WI38 (cell line): ENCODE measurements around the gene PPME1.

Experiments
- H3K4me3 ChIP-seq: 2 replicates; pipeline ENCODE4 v1.5.1; 2011; ENCODE audit warnings: low read depth, mild to moderate bottlenecking, control low read depth, low read length
- TF ChIP-seq, protein P1 (sequence below): IDR thresholded peaks from 2 replicates; pipeline ENCODE4 v1.5.1; 2012; ENCODE audit warnings: low read depth, mild to moderate bottlenecking, control low read depth, low read length

PPME1 gene

DNA sequence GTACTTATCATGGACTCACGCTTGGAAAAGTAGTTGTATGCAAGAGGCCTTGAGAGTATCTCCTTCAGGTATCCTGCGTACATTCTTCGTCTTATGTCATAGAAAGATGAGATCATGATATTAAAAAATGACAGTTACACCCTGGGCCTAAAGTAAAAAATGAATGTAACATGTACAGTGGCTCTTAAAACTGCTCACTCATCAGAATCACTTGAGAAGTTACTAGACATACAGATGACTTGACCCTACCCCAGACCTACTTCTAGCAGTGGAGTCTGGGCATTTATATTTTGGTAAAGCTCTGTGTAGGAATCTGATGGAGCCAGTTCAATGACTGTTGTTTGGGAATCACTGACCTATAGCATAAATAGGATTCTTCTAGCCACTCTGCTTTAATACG lies 54.5 kb downstream of the PPME1 start:
- TF ChIP-seq, protein P1, sequence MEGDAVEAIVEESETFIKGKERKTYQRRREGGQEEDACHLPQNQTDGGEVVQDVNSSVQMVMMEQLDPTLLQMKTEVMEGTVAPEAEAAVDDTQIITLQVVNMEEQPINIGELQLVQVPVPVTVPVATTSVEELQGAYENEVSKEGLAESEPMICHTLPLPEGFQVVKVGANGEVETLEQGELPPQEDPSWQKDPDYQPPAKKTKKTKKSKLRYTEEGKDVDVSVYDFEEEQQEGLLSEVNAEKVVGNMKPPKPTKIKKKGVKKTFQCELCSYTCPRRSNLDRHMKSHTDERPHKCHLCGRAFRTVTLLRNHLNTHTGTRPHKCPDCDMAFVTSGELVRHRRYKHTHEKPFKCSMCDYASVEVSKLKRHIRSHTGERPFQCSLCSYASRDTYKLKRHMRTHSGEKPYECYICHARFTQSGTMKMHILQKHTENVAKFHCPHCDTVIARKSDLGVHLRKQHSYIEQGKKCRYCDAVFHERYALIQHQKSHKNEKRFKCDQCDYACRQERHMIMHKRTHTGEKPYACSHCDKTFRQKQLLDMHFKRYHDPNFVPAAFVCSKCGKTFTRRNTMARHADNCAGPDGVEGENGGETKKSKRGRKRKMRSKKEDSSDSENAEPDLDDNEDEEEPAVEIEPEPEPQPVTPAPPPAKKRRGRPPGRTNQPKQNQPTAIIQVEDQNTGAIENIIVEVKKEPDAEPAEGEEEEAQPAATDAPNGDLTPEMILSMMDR: no peak
- no peak overlapping the region for H3K4me3 ChIP-seq

DNA sequence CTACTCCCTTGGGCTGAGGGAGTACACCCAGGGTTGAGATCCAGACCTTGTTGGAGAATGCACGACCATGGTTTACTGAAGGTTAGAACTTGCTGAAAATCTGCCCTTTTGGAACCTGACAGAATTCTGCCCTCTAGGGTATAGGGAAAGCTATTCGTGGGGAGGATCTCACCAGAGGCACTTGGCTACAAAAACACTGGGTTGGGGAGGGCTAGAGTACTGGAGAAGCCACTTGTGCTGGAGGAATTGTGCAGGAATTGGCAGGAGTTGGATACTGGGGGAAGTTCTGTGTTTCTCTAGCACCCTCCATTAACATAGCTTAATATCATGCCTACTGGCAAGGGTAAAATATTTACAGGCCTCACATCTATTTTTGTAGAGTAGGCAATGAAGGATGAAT lies 55.8 kb downstream of the PPME1 start:
- TF ChIP-seq, protein P1: no peak
- H3K4me3 ChIP-seq: no peak overlapping the region

DNA sequence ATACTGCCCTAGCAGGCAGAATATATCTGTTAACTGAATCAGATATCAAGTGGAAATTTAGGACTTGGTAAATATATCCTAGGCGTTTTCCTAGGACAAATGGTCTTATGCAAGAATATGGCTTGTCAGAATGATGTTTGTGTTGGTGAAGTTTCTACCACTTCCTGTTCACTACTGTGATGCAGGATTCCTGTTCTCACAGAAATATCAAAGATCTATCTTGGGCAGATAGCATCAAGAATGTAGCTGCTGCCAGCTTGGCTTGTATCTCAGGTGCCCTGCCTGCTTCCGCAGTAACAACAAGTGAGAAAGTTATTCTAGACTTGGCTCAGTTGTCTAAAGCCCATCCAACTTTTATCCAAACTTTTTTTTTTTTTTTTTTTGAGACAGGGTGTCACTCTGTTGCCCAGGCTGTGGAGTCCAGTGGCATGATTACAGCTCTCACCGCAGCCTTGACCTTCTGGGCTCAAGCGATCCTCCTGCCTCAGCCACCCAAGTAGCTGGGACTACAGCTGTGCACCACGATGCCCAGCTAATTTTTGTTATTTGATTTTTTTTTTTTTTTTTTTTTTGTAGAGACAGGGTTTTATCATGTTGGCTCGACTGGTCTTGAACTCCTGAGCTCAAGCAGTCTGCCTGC lies 61.3 kb downstream of the PPME1 start:
- TF ChIP-seq, protein P1: no peak
- H3K4me3 ChIP-seq: no peak overlapping the region

DNA sequence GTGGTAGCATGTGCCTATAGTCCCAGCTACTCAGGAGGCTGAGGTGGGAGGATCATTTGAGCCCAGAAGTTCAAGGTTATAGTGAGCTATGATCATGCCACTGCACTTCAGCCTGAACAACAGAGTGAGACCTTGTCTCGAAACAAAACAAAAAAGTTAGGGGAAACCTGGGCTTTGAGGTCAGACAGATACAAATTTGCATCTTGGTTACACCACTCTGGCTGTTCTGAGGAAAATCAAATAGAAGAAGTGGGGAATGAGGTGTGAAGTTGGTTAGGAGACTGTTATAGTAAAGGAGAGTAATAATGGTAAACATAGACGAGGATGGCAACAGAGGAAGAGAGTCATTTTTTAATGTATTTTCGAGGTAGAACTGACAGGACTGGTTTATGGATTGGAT lies 62.6 kb downstream of the PPME1 start:
- H3K4me3 ChIP-seq: no peak overlapping the region
- TF ChIP-seq, protein P1: no peak

DNA sequence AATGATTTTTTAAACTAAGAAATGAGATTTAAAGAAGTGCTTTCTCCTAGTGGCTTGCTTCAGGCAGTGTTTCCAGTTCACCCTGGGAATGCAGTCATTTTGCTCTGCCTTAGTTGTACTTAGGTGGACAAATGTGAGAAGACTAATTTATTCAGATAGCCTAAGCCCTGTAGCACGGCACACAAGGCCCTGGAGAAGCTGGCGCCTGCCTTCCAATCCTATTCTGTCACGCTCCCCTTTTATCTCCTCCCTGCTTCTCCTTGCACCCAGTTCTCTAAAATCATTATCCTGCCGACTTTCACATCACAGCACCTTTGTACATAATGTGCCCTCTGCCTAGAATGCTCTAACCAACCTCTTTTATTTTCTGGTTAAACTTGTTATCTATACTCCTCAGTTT lies 64.0 kb downstream of the PPME1 start:
- H3K4me3 ChIP-seq: no peak overlapping the region
- TF ChIP-seq, protein P1: no peak

DNA sequence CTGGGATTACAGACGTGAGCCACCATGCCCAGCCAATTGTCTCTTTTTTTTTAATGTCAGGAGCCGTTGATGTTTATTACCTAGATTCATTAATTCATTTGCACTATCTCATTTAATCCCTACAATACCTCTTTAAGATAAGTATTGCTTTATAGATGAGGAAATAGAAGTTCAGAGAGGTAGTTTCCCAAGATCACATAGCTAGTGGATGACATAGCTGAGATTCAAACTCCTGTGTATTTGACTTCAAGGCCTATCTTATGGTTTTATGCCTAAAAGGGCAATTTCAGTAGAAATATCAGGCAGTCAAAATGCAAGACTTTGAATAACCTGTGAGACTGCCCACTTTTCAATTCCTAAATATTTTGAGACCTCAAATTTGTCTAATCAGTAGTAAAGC lies 66.5 kb downstream of the PPME1 start:
- TF ChIP-seq, protein P1: no peak
- no peak overlapping the region for H3K4me3 ChIP-seq

DNA sequence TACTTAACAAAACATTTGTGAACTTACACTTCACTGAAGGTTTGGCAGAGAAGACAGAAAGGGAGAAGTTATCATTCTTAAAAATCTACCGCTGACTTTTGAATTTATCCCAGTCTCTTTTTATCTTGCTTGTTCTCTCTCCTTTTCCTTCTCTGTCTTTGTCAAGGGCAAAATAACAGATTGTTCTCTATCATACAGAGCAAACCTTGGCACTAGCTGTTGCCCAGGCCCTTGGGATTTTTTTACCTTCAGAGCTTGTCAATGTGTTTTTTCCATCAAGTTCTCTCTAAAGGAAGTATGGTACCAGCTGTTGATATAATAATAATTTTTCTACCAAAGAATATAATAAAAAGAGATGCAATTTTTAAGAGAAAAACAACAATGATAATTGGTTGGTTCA lies 67.2 kb downstream of the PPME1 start:
- H3K4me3 ChIP-seq: no peak overlapping the region
- TF ChIP-seq, protein P1: no peak
